ENCODE measurements around the gene SERINC4.

GRCh38 chr15:43799209-43799944 is 643 bp downstream of the SERINC4 start:
- peak; percentile 71 for TF ChIP-seq CTCF (IDR thresholded peaks at IDR 0.05; ENCODE audit: low read length)
- TF ChIP-seq EZH2 (IDR thresholded peaks at IDR 0.05; ENCODE audit: borderline replicate concordance, low read length), result no peak
